Keratinocyte (primary cell): ENCODE data around the gene TAX1BP3. TPM values are rescaled to one million over a fixed set of nuclear protein-coding genes. Genes with fewer than 3 reads are reported as not detected.

Source experiments
- DNase-seq: peaks from one replicate; pipeline ENCODE4 v3.0.0-alpha.2; 2011; ENCODE audit warnings: low read depth, missing footprints, low spot score
- FAIRE-seq: peaks from 2 replicates; lab custom pipeline; 2011; peaks lifted over from hg19 to GRCh38; lab: Jason Lieb, UNC
- H2AFZ ChIP-seq: 2 replicates; pipeline ENCODE4 v1.6.0; 2012; ENCODE audit warnings: low read length, control low read depth, inconsistent platforms; ENCODE audit not compliant: control insufficient read depth
- H3K27ac ChIP-seq: 2 replicates; pipeline ENCODE4 v1.5.1; 2011; ENCODE audit warnings: low read length; ENCODE audit not compliant: control insufficient read depth, insufficient read depth
- H3K27me3 ChIP-seq: 3 replicates; pipeline ENCODE4 v1.6.0; 2011; ENCODE audit warnings: low read length; ENCODE audit not compliant: control insufficient read depth, insufficient read depth; ENCODE audit errors: extremely low read depth
- H3K36me3 ChIP-seq, 2 experiments: 2 replicates in 1 of 2; 3 replicates in 1 of 2; pipeline ENCODE4 v1.5.1; 2011; ENCODE audit warnings: low read length in 2 of 2, mild to moderate bottlenecking in 1 of 2; ENCODE audit not compliant: control insufficient read depth in 2 of 2, insufficient read depth in 2 of 2; ENCODE audit errors: extremely low read depth in 1 of 2
- H3K4me1 ChIP-seq: 3 replicates; pipeline ENCODE4 v1.5.1; 2011; ENCODE audit warnings: low read length; ENCODE audit not compliant: control insufficient read depth, insufficient read depth; ENCODE audit errors: extremely low read depth
- H3K4me2 ChIP-seq: 3 replicates; pipeline ENCODE4 v1.6.0; 2011; ENCODE audit warnings: low read depth, low read length; ENCODE audit not compliant: control insufficient read depth, insufficient read depth; ENCODE audit errors: extremely low read depth
- H3K4me3 ChIP-seq, 3 experiments: fragments of 200-600 bp in 1 of 3; sonication (generic) in 1 of 3; 2 replicates in 2 of 3; 3 replicates in 1 of 3; pipeline ENCODE4 v1.5.1; 2011 to 2016; ENCODE audit warnings: low read length in 3 of 3, mild to moderate bottlenecking in 3 of 3, control low read depth in 2 of 3, inconsistent platforms in 1 of 3, low read depth in 1 of 3, mixed read lengths in 1 of 3, mixed run types in 1 of 3, moderate library complexity in 1 of 3; ENCODE audit not compliant: control insufficient read depth in 2 of 3, insufficient read depth in 2 of 3; ENCODE audit errors: extremely low read depth in 1 of 3
- H3K79me2 ChIP-seq: 2 replicates; pipeline ENCODE4 v1.6.0; 2012; ENCODE audit warnings: low read length; ENCODE audit not compliant: control insufficient read depth, insufficient read depth
- H3K9ac ChIP-seq: 3 replicates; pipeline ENCODE4 v1.6.0; 2011; ENCODE audit warnings: low read length; ENCODE audit not compliant: control insufficient read depth, insufficient read depth; ENCODE audit errors: extremely low read depth
- H3K9me1 ChIP-seq: 3 replicates; pipeline ENCODE4 v1.6.0; 2011; ENCODE audit warnings: low read length; ENCODE audit not compliant: control insufficient read depth, insufficient read depth; ENCODE audit errors: extremely low read depth
- H3K9me3 ChIP-seq: 2 replicates; pipeline ENCODE4 v1.5.1; 2012; ENCODE audit warnings: low read depth, low read length; ENCODE audit not compliant: control insufficient read depth
- H4K20me1 ChIP-seq: 3 replicates; pipeline ENCODE4 v1.6.0; 2011; ENCODE audit warnings: low read length; ENCODE audit not compliant: control insufficient read depth, insufficient read depth; ENCODE audit errors: extremely low read depth
- CTCF ChIP-seq, 3 experiments: IDR thresholded peaks in 1 of 3; conservative IDR thresholded peaks in 1 of 3; optimal IDR thresholded peaks in 1 of 3; 2 replicates in 2 of 3; 3 replicates in 1 of 3; pipeline versions ENCODE3 to v1.5.1; 2011; ENCODE audit warnings: low read length in 3 of 3, mild to moderate bottlenecking in 3 of 3, moderate library complexity in 2 of 3, control low read depth in 1 of 3, inconsistent platforms in 1 of 3; ENCODE audit not compliant: insufficient read depth in 2 of 3; ENCODE audit errors: extremely low read depth in 1 of 3
- EZH2 ChIP-seq: IDR thresholded peaks from one replicate; pipeline ENCODE4 v1.6.1; 2012; ENCODE audit warnings: inconsistent platforms, mild to moderate bottlenecking, low read length, moderate library complexity
- dilution Hi-C: fragments of 300-500 bp; cut with MboI; formaldehyde crosslinking; loops from one replicate; pipeline ENCODE4 v1.7.0; 2020; ENCODE audit warnings: low sequenced_read_pairs; ENCODE audit not compliant: extremely low pct_ligation_motif_present
- polyA plus RNA-seq, 5 experiments: library from polyadenylated mRNA; depleted of rRNA in 3 of 5; stranded (reverse) in 3 of 5; stranded (forward) in 1 of 5; unstranded in 1 of 5; fragments of >200 nt; gene quantifications; 1 replicate in 1 of 5; 2 replicates in 3 of 5; 3 replicates in 1 of 5; pipeline versions ENCODE4 v1.2.1 to v1.2.3, GENCODE V29; 2011 to 2012; ENCODE audit warnings: missing spikeins in 2 of 5, low read depth in 1 of 5, low replicate concordance in 1 of 5

The TAX1BP3 gene
- polyA plus RNA-seq, 1 donor (not counting 4 experiments of a cell fraction or from before 2014, with no cell fraction given): 126 TPM

- H2AFZ ChIP-seq: no peak overlapping the region
- H3K9me3 ChIP-seq: no peaks in the 10 kb centered on the region
- no peak overlapping the region for H3K9ac ChIP-seq
- dilution Hi-C loops: no loop called here
- no peak overlapping the region for H3K4me3 ChIP-seq
- FAIRE-seq: no peak
- H3K36me3 ChIP-seq: peaks cover 0 to 8% of the 10 kb centered on the region in 2 experiments
- H4K20me1 ChIP-seq: no peaks in the 10 kb centered on the region
- peaks cover 17% of the 10 kb centered on the region for H3K4me1 ChIP-seq
- H3K27ac ChIP-seq: no peak overlapping the region
- no peak overlapping the region for H3K4me2 ChIP-seq
- no peak for DNase-seq
- H3K9me1 ChIP-seq: peaks cover 3% of the 10 kb centered on the region
- no peaks in the 10 kb centered on the region for H3K79me2 ChIP-seq
- no peaks in the 10 kb centered on the region for H3K27me3 ChIP-seq
- TF ChIP-seq CTCF (optimal IDR thresholded peaks at IDR 0.05 in 1 of 3, IDR thresholded peaks at IDR 0.05 in 1 of 3, conservative IDR thresholded peaks at IDR 0.05 in 1 of 3; ENCODE audit: extremely low read depth in 1 of 3, insufficient read depth in 2 of 3, low read length in 3 of 3) (no peak), EZH2 (no peak)
These were observed 12.6 kb downstream of the TAX1BP3 start for GRCh38 chr17:3655766-3656165.

- Histone ChIP-seq H3K9ac (no peak overlapping the region), H3K4me2 (no peak overlapping the region), H3K4me3 (no peak overlapping the region), H3K9me1 (peaks cover 2% of the 10 kb centered on the region), H2AFZ (no peak overlapping the region), H3K79me2 (no peaks in the 10 kb centered on the region), H4K20me1 (no peaks in the 10 kb centered on the region), H3K4me1 (no peaks in the 10 kb centered on the region), H3K27ac (no peak overlapping the region), H3K27me3 (no peaks in the 10 kb centered on the region), H3K9me3 (no peaks in the 10 kb centered on the region), H3K36me3 (peaks cover 8 to 15% of the 10 kb centered on the region in 2 experiments)
- FAIRE-seq (peak; percentile 63), DNase-seq (no peak)
- dilution Hi-C loops: no loop called here
- TF ChIP-seq CTCF (optimal IDR thresholded peaks at IDR 0.05 in 1 of 3, IDR thresholded peaks at IDR 0.05 in 1 of 3, conservative IDR thresholded peaks at IDR 0.05 in 1 of 3; ENCODE audit: extremely low read depth in 1 of 3, insufficient read depth in 2 of 3, low read length in 3 of 3) (peak; percentile 66 to 88 (median 82)), EZH2 (no peak)
These were observed 20.4 kb downstream of the TAX1BP3 start for GRCh38 chr17:3647769-3648555.
